OCI-LY1 (cell line): Measurements from ENCODE around the gene PLA2G12A.
A peak's percentile ranks its signal among the peaks of the same experiment; 100 is the strongest.

Experiments used
- H2AFZ ChIP-seq: fragments of 200-600 bp; sonication (generic), shearing (Covaris generic); 2 replicates; pipeline ENCODE4 v1.6.0; 2014; ENCODE audit warnings: antibody characterized with exemption, mild to moderate bottlenecking, low read length
- H3F3A ChIP-seq: fragments of 200-600 bp; sonication (generic), shearing (Covaris generic); 2 replicates; pipeline ENCODE4 v1.6.0; 2014; ENCODE audit warnings: mild to moderate bottlenecking, antibody characterized with exemption, low read length, moderate library complexity; ENCODE audit not compliant: insufficient read depth
- H3K27ac ChIP-seq: fragments of 200-600 bp; sonication (generic); 2 replicates; pipeline ENCODE4 v1.5.1; 2014; ENCODE audit warnings: low read length, mixed run types, mild to moderate bottlenecking, low read depth; ENCODE audit not compliant: poor library complexity, severe bottlenecking
- H3K27me3 ChIP-seq: fragments of 200-600 bp; sonication (generic); 2 replicates; pipeline ENCODE4 v1.6.0; 2014; ENCODE audit warnings: antibody characterized with exemption, mild to moderate bottlenecking, low read length, moderate library complexity; ENCODE audit not compliant: insufficient read depth
- H3K36me3 ChIP-seq: fragments of 200-600 bp; sonication (generic); 2 replicates; pipeline ENCODE4 v1.6.1; 2014; ENCODE audit warnings: mild to moderate bottlenecking, antibody characterized with exemption, low read length, moderate library complexity, mixed read lengths; ENCODE audit not compliant: insufficient read depth
- H3K4me1 ChIP-seq: fragments of 200-600 bp; sonication (generic); 2 replicates; pipeline ENCODE4 v1.5.1; 2014; ENCODE audit warnings: mild to moderate bottlenecking, low read length, moderate library complexity; ENCODE audit not compliant: insufficient read depth, severe bottlenecking
- H3K4me2 ChIP-seq: fragments of 200-600 bp; sonication (generic), shearing (Covaris generic); 2 replicates; pipeline ENCODE4 v1.6.1; 2014; ENCODE audit warnings: low read length
- H3K4me3 ChIP-seq: fragments of 200-600 bp; sonication (generic); 2 replicates; pipeline ENCODE4 v1.5.1; 2014; ENCODE audit warnings: low read length, low read depth, mild to moderate bottlenecking, mixed read lengths; ENCODE audit not compliant: poor library complexity, severe bottlenecking
- H3K79me2 ChIP-seq: fragments of 200-600 bp; shearing (Covaris generic); 2 replicates; pipeline ENCODE4 v1.6.1; 2016; ENCODE audit warnings: mixed run types, low read length, mixed read lengths; ENCODE audit not compliant: insufficient read depth
- H3K9ac ChIP-seq: fragments of 200-600 bp; sonication (generic), shearing (Covaris generic); 2 replicates; pipeline ENCODE4 v1.6.1; 2014; ENCODE audit warnings: mild to moderate bottlenecking, low read length, mixed read lengths
- H3K9me2 ChIP-seq: fragments of 200-600 bp; sonication (generic), shearing (Covaris generic); 2 replicates; pipeline ENCODE4 v1.6.1; 2014; ENCODE audit warnings: low read depth, mild to moderate bottlenecking, low read length, mixed read lengths
- H3K9me3 ChIP-seq: fragments of 200-600 bp; shearing (Covaris generic); 2 replicates; pipeline ENCODE4 v1.6.1; 2014; ENCODE audit warnings: low read length, mixed read lengths
- H4K20me1 ChIP-seq: fragments of 200-600 bp; sonication (generic), shearing (Covaris generic); 2 replicates; pipeline ENCODE4 v1.6.0; 2016; ENCODE audit warnings: mild to moderate bottlenecking, low read length; ENCODE audit not compliant: insufficient read depth
- CTCF ChIP-seq: fragments of 200-600 bp; sonication (generic), shearing (Covaris generic); IDR thresholded peaks from 2 replicates; pipeline ENCODE4 v1.5.1; 2017; ENCODE audit warnings: mild to moderate bottlenecking, antibody characterized with exemption, low read length, moderate library complexity, mixed read lengths
- EZH2 ChIP-seq: fragments of 200-600 bp; sonication (generic), shearing (Covaris generic); IDR thresholded peaks from 2 replicates; pipeline ENCODE4 v1.8.0; 2017; ENCODE audit warnings: borderline replicate concordance, mixed run types, mild to moderate bottlenecking, antibody characterized with exemption, low read length, moderate library complexity, mixed read lengths

Gene PLA2G12A

GRCh38 chr4:109701566-109702410 is 28.1 kb downstream of the PLA2G12A start:
- H2AFZ ChIP-seq, result no peak overlapping the region; the same call in 1 of the 2 replicates
- peak overlapping the region; percentile 1 for H3K27ac ChIP-seq
- peak overlapping the region; percentile 75 for H3K4me3 ChIP-seq
- no peaks in the 10 kb centered on the region for H4K20me1 ChIP-seq
- H3K79me2 ChIP-seq, result no peaks in the 10 kb centered on the region
- 0 out of 2 replicates have a peak, but pooled peaks cover 6% of the 10 kb centered on the region for H3K36me3 ChIP-seq
- no peaks in the 10 kb centered on the region for H3F3A ChIP-seq
- peak overlapping the region; percentile 63 for H3K9ac ChIP-seq
- no peaks in the 10 kb centered on the region for H3K9me2 ChIP-seq
- peaks cover 18% of the 10 kb centered on the region for H3K4me1 ChIP-seq
- peak overlapping the region; percentile 68 for H3K4me2 ChIP-seq
- no peaks in the 10 kb centered on the region for H3K27me3 ChIP-seq
- H3K9me3 ChIP-seq, result no peaks in the 10 kb centered on the region
- TF ChIP-seq EZH2 (no peak), CTCF (no peak)

GRCh38 chr4:109699553-109700225 is 30.2 kb downstream of the PLA2G12A start:
- H3K4me3 ChIP-seq, result no peak overlapping the region
- no peak overlapping the region for H3K4me2 ChIP-seq
- no peak overlapping the region for H3K27ac ChIP-seq
- no peaks in the 10 kb centered on the region for H3F3A ChIP-seq
- H4K20me1 ChIP-seq, result no peaks in the 10 kb centered on the region
- no peaks in the 10 kb centered on the region for H3K9me2 ChIP-seq
- H3K36me3 ChIP-seq, result peaks cover 12% of the 10 kb centered on the region; the same call in 1 of the 2 replicates
- H2AFZ ChIP-seq, result no peak overlapping the region
- peaks cover 18% of the 10 kb centered on the region for H3K4me1 ChIP-seq
- no peaks in the 10 kb centered on the region for H3K27me3 ChIP-seq
- H3K79me2 ChIP-seq, result no peaks in the 10 kb centered on the region
- TF ChIP-seq EZH2 (no peak), CTCF (no peak)
- no peak overlapping the region for H3K9ac ChIP-seq
- H3K9me3 ChIP-seq, result no peaks in the 10 kb centered on the region

GRCh38 chr4:109698656-109699055 is 31.2 kb downstream of the PLA2G12A start:
- Histone ChIP-seq H3K4me2 (no peak overlapping the region), H3K79me2 (no peaks in the 10 kb centered on the region)
- no peak for TF ChIP-seq EZH2
- no peak for TF ChIP-seq CTCF

More at GRCh38 chr4:109698656-109699055, 31.2 kb downstream of the PLA2G12A start:
- Histone ChIP-seq H3K4me3 (no peak overlapping the region), H3K9me3 (no peaks in the 10 kb centered on the region), H3K4me1 (peaks cover 14% of the 10 kb centered on the region), H3K36me3 (peaks cover 12% of the 10 kb centered on the region; the same call in 1 of the 2 replicates), H3K9ac (no peak overlapping the region), H2AFZ (no peak overlapping the region), H3K9me2 (no peaks in the 10 kb centered on the region), H3F3A (no peaks in the 10 kb centered on the region), H3K27ac (no peak overlapping the region), H3K27me3 (no peaks in the 10 kb centered on the region), H4K20me1 (no peaks in the 10 kb centered on the region)
